GM19239 (cell line): ENCODE data around the gene TMTC4.
"Not testable (repeated sequence)": the region's sequence is repeated elsewhere in the genome, so short reads cannot be mapped to it uniquely, and the experiment has no call there.

ENCODE experiments used
- DNase-seq: peaks from one replicate; pipeline ENCODE4 v3.0.0; 2011; ENCODE audit warnings: low spot score; ENCODE audit not compliant: insufficient read length
- FAIRE-seq: peaks from 2 replicates; lab custom pipeline; 2011; peaks lifted over from hg19 to GRCh38; lab: Jason Lieb, UNC

The TMTC4 gene

GRCh38 chr13:100594255-100594654 is 80.3 kb downstream of the TMTC4 start:
- no peak for DNase-seq
- FAIRE-seq: no peak

- no peak for DNase-seq
Observed at GRCh38 chr13:100589178-100589725, 85.3 kb downstream of the TMTC4 start.

GRCh38 chr13:100588331-100589177 is 86.0 kb downstream of the TMTC4 start, which contains the start of gene GGACT:
Gene GGACT (minus strand): TSS chr13:100588789. CDS start chr13:100532591, 56,198 bp downstream.
- FAIRE-seq (peak; percentile 68), DNase-seq (peak; percentile 92)

More at GRCh38 chr13:100589178-100589725, 85.3 kb downstream of the TMTC4 start:
- FAIRE-seq: no peak

- peak; percentile 11 for FAIRE-seq
- no peak for DNase-seq
Observed at GRCh38 chr13:100584896-100585295, 89.7 kb downstream of the TMTC4 start.

- FAIRE-seq (no peak), DNase-seq (no peak)
Observed at GRCh38 chr13:100581504-100581903, 93.1 kb downstream of the TMTC4 start.

GRCh38 chr13:100581030-100581429 is 93.6 kb downstream of the TMTC4 start:
- DNase-seq: no peak
- no peak for FAIRE-seq

- no peak for FAIRE-seq
- no peak for DNase-seq
Observed at GRCh38 chr13:100580045-100580444, 94.5 kb downstream of the TMTC4 start.

- not testable (repeated sequence) for FAIRE-seq, DNase-seq
Observed at GRCh38 chr13:100577239-100577638, 97.4 kb downstream of the TMTC4 start.

GRCh38 chr13:100573121-100573520 is 101.5 kb downstream of the TMTC4 start:
- FAIRE-seq (peak; percentile 91), DNase-seq (peak; percentile 32)

- FAIRE-seq (no peak), DNase-seq (no peak)
Observed at GRCh38 chr13:100566543-100566942, 108.1 kb downstream of the TMTC4 start.

GRCh38 chr13:100565286-100565685 is 109.3 kb downstream of the TMTC4 start:
- no peak for FAIRE-seq
- DNase-seq: no peak

GRCh38 chr13:100564444-100565223 is 110.0 kb downstream of the TMTC4 start:
- DNase-seq: no peak
- FAIRE-seq: no peak

GRCh38 chr13:100563779-100564178 is 110.8 kb downstream of the TMTC4 start:
- DNase-seq (no peak), FAIRE-seq (no peak)

- FAIRE-seq (no peak), DNase-seq (no peak)
Observed at GRCh38 chr13:100561599-100562204, 112.9 kb downstream of the TMTC4 start.

GRCh38 chr13:100561158-100561499 is 113.5 kb downstream of the TMTC4 start:
- FAIRE-seq: no peak
- no peak for DNase-seq

- FAIRE-seq (no peak), DNase-seq (no peak)
Observed at GRCh38 chr13:100560498-100561157, 114.0 kb downstream of the TMTC4 start.

GRCh38 chr13:100559886-100560285 is 114.7 kb downstream of the TMTC4 start:
- FAIRE-seq: no peak
- DNase-seq: no peak
